ENCODE measurements around the gene THSD1.

DNA sequence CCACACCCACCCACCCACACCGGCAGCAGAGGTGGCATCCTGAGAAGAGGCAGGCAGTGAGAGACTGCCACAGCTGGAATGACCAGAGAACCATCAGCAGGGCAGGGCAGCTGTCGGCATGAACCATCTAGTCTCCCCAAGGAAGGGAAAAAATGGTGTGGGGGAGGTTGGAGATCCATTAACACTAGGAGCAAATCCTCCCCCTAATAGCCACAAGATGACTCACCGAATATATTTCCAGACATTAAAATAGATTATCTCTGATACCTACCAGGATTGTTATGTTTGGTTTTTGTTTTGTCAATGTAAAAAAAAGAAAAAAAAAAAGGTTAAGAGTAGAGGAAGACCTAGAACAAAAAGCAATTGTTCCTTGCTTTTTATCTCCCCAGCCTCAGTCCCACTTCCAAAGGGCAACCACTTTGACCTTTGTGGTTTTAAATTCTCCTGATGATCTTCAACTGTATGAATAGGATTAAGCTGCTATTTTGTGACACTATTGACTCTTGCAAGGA, 34.2 kb downstream of the THSD1 start:
- TF ChIP-seq CTCF (IDR thresholded peaks at IDR 0.05), result no peak
- TF ChIP-seq GATA2 (CRISPR knock-in tag; IDR thresholded peaks at IDR 0.05), result no peak
- no peak for TF ChIP-seq YY1 (IDR thresholded peaks at IDR 0.05; ENCODE audit: low read depth)

Measured in SK-N-SH (cell line).